HepG2 (cell line): ENCODE results near the gene GALNT5. TPM values are rescaled to one million over a fixed set of nuclear protein-coding genes. Genes with fewer than 3 reads are reported as not detected.

Source experiments
- ATAC-seq: fragments of 200-7000 bp; cut with Tn5 transposase; 3 replicates; pipeline ENCODE4 v1.9.1; 2020; ENCODE audit warnings: mild to moderate bottlenecking, moderate library complexity
- BruUV-seq: library from RNA; stranded (reverse); fragments of 400-500 nt; replicated peaks from 2 replicates; lab custom pipeline; 2021; lab: Mats Ljungman, UMichigan
- CTCF ChIA-PET: fragments of 300-600 bp; formaldehyde crosslinking; extraction: SDS; loops from one replicate; lab custom pipeline; 2021; ENCODE audit warnings: low total read pairs, inconsistent platforms, low intra/inter-chr PET ratio; lab: Yijun Ruan, JAX
- POLR2A ChIA-PET: fragments of 350-600 bp; sonication (Branson Sonifier 250); formaldehyde crosslinking; loops from one replicate; lab custom pipeline; 2020; ENCODE audit warnings: antibody characterized with exemption, inconsistent platforms; lab: Yijun Ruan, JAX
- DNase-seq: peaks from one replicate; pipeline ENCODE4 v3.0.0-alpha.2; 2015; ENCODE audit warnings: low spot score
- FAIRE-seq: peaks from 3 replicates; lab custom pipeline; 2011; peaks lifted over from hg19 to GRCh38; lab: Jason Lieb, UNC
- H2AFZ ChIP-seq: one replicate; pipeline ENCODE4 v1.6.1; 2011; ENCODE audit warnings: low read length, inconsistent platforms
- H3K27ac ChIP-seq: fragments of 300-600 bp; 3 replicates; pipeline ENCODE4 v1.8.0; 2011; ENCODE audit warnings: mixed run types, mild to moderate bottlenecking, mixed read lengths, low read length, inconsistent platforms; ENCODE audit not compliant: insufficient read depth; ENCODE audit errors: extremely low read length
- H3K27me3 ChIP-seq, 2 experiments: fragments of 200-600 bp in 1 of 2; 2 replicates in 1 of 2; 3 replicates in 1 of 2; pipeline versions ENCODE4 v1.6.0 to v1.8.0; 2011; ENCODE audit warnings: low read length in 2 of 2, mild to moderate bottlenecking in 2 of 2, moderate library complexity in 2 of 2, inconsistent platforms in 1 of 2; ENCODE audit not compliant: insufficient read depth in 2 of 2, control insufficient read depth in 1 of 2
- H3K36me3 ChIP-seq, 2 experiments: fragments of 200-600 bp in 1 of 2; replicated peaks in 1 of 2; 2 replicates in 1 of 2; 3 replicates in 1 of 2; pipeline versions ENCODE4 v1.5.1 to v1.8.0; 2011; ENCODE audit warnings: low read length in 2 of 2, inconsistent platforms in 1 of 2; ENCODE audit not compliant: insufficient read depth in 2 of 2, control insufficient read depth in 1 of 2
- H3K4me1 ChIP-seq: 2 replicates; pipeline ENCODE4 v1.5.1; 2012; ENCODE audit warnings: low read length, inconsistent platforms; ENCODE audit not compliant: insufficient read depth
- H3K4me2 ChIP-seq: 2 replicates; pipeline ENCODE4 v1.6.0; 2011; ENCODE audit warnings: low read depth, low read length, inconsistent platforms
- H3K4me3 ChIP-seq, 3 experiments: fragments of 200-600 bp in 1 of 3; sonication (generic), shearing (Covaris generic) in 1 of 3; replicated peaks in 1 of 3; 2 replicates each; pipeline ENCODE4 v1.5.1; 2011 to 2016; ENCODE audit warnings: low read length in 3 of 3, inconsistent platforms in 2 of 3, low read depth in 2 of 3, mild to moderate bottlenecking in 2 of 3, control low read depth in 1 of 3, mixed read lengths in 1 of 3; ENCODE audit not compliant: insufficient read depth in 1 of 3
- H3K79me2 ChIP-seq: one replicate; pipeline ENCODE4 v1.6.1; 2011; ENCODE audit warnings: low read length, inconsistent platforms; ENCODE audit not compliant: insufficient read depth
- H3K9ac ChIP-seq: 2 replicates; pipeline ENCODE4 v1.6.0; 2011; ENCODE audit warnings: mild to moderate bottlenecking, low read depth, low read length, inconsistent platforms; ENCODE audit not compliant: insufficient read depth
- H3K9me3 ChIP-seq: 2 replicates; pipeline ENCODE4 v1.5.1; 2012; ENCODE audit warnings: mild to moderate bottlenecking, low read length
- H4K20me1 ChIP-seq: 2 replicates; pipeline ENCODE4 v1.6.0; 2011; ENCODE audit warnings: inconsistent platforms, mild to moderate bottlenecking, low read length, moderate library complexity; ENCODE audit not compliant: insufficient read depth
- DRAP1 ChIP-seq: IDR thresholded peaks from 2 replicates; pipeline ENCODE4 v1.6.1; 2016; ENCODE audit warnings: missing genetic modification reagents, missing compliant biosample characterization
- FOXC1 ChIP-seq: sonication (generic); formaldehyde crosslinking; IDR thresholded peaks from 2 replicates; pipeline ENCODE4 v1.8.0; 2022; ENCODE audit warnings: mild to moderate bottlenecking, missing genetic modification reagents, borderline replicate concordance
- HDAC6 ChIP-seq: fragments of 200-600 bp; sonication (generic); IDR thresholded peaks from 2 replicates; pipeline ENCODE4 v1.7.0; 2017; ENCODE audit warnings: mild to moderate bottlenecking, antibody characterized with exemption, low read length, low read depth
- ISL2 ChIP-seq: sonication (generic); formaldehyde crosslinking; IDR thresholded peaks from 2 replicates; pipeline ENCODE4 v1.5.0; 2020; ENCODE audit warnings: missing genetic modification reagents
- PREB ChIP-seq: sonication (generic); formaldehyde crosslinking; IDR thresholded peaks from 2 replicates; pipeline ENCODE4 v1.4.0; 2020; ENCODE audit warnings: missing genetic modification reagents
- SOX13 ChIP-seq, 3 experiments: fragments of 450-650 bp in 1 of 3; sonication (generic) in 1 of 3; formaldehyde crosslinking in 1 of 3; IDR thresholded peaks in 2 of 3; conservative IDR thresholded peaks in 1 of 3; 2 replicates each; pipeline versions ENCODE4 v1.5.0 to v1.6.1; 2016 to 2020; ENCODE audit warnings: antibody characterized with exemption in 1 of 3, mild to moderate bottlenecking in 1 of 3, missing compliant biosample characterization in 1 of 3, missing genetic modification reagents in 1 of 3, moderate library complexity in 1 of 3
- STAT5B ChIP-seq: sonication (generic); formaldehyde crosslinking; IDR thresholded peaks from 2 replicates; pipeline ENCODE4 v1.4.0; 2020; ENCODE audit warnings: missing genetic modification reagents
- TRIM22 ChIP-seq: fragments of 450-650 bp; IDR thresholded peaks from 2 replicates; pipeline ENCODE4 v1.6.1; 2017
- ZBTB38 ChIP-seq: sonication (generic); formaldehyde crosslinking; IDR thresholded peaks from 2 replicates; pipeline ENCODE4 v1.5.1; 2020; ENCODE audit warnings: mild to moderate bottlenecking, missing genetic modification reagents
- ZFY ChIP-seq: sonication (generic); formaldehyde crosslinking; IDR thresholded peaks from 2 replicates; pipeline ENCODE4 v1.4.0; 2020; ENCODE audit warnings: missing genetic modification reagents
- ZNF235 ChIP-seq: sonication (generic); formaldehyde crosslinking; IDR thresholded peaks from 2 replicates; pipeline ENCODE4 v1.8.1; 2023; ENCODE audit warnings: mild to moderate bottlenecking, missing genetic modification reagents, borderline replicate concordance
- ZNF263 ChIP-seq: sonication (generic); formaldehyde crosslinking; IDR thresholded peaks from 2 replicates; pipeline ENCODE4 v1.4.0; 2020; ENCODE audit warnings: missing genetic modification reagents
- ZNF574 ChIP-seq: sonication (generic); formaldehyde crosslinking; IDR thresholded peaks from 2 replicates; pipeline ENCODE4 v1.4.0; 2020; ENCODE audit warnings: missing genetic modification reagents
- ZNF710 ChIP-seq: sonication (generic); formaldehyde crosslinking; IDR thresholded peaks from 2 replicates; pipeline ENCODE4 v1.5.0; 2020; ENCODE audit warnings: mild to moderate bottlenecking, missing genetic modification reagents, borderline replicate concordance
- ZUFSP ChIP-seq: sonication (generic); formaldehyde crosslinking; IDR thresholded peaks from 2 replicates; pipeline ENCODE4 v1.9.0; 2021; ENCODE audit warnings: missing genetic modification reagents, mild to moderate bottlenecking, borderline replicate concordance
- WGBS: methylation state at CpG from one replicate; pipeline ENCODE4 v1.1.6; 2017; ENCODE audit warnings: low lambda C conversion rate; 5-methylcytosine and 5-hydroxymethylcytosine counted together
- in situ Hi-C: cut with HindIII; loops from 2 replicates; pipeline ENCODE4 v1.10.0; 2017; ENCODE audit warnings: low pct_unique_long_range_greater_than_20kb; ENCODE audit not compliant: extremely low pct_ligation_motif_present
- intact Hi-C: fragments of 100-400 bp; cut with micrococcal nuclease; formaldehyde crosslinking; loops from one replicate; pipeline ENCODE4 v1.10.0; 2022; ENCODE audit not compliant: unreplicated experiment
- polyA plus RNA-seq, 8 experiments: library from polyadenylated mRNA; depleted of rRNA in 3 of 8; stranded (reverse) in 7 of 8; unstranded in 1 of 8; fragments of >200 nt; fragmentation: Illumina TruSeq in 4 of 8; extraction: Trizol in 4 of 8; gene quantifications; 2 replicates each; pipeline versions ENCODE4 v1.2.1 to v1.2.3, GENCODE V29; 2011 to 2016; ENCODE audit warnings: low read depth in 4 of 8, missing spikeins in 1 of 8, mixed read lengths in 1 of 8; ENCODE audit not compliant: insufficient read depth in 1 of 8
- total RNA-seq, 5 experiments: library from RNA; depleted of rRNA; stranded (reverse); fragments of >200 nt; fragmentation: Illumina TruSeq; extraction: Trizol; gene quantifications; 2 replicates each; pipeline ENCODE4 v1.2.3, GENCODE V29; 2016; ENCODE audit warnings: low read depth in 1 of 5

Gene GALNT5
- total and polyA plus RNA-seq, 2 of the 13 experiments (the other 11 are each of a cell fraction or from before 2014, with no cell fraction given), result not detected

GRCh38 chr2:157303612-157304011 is 46.1 kb downstream of the GALNT5 start:
- Histone ChIP-seq H3K79me2 (no peaks in the 10 kb centered on the region), H3K27ac (no peak overlapping the region), H3K9ac (no peak overlapping the region), H3K27me3 (peaks cover 0 to 11% of the 10 kb centered on the region in 2 experiments; a peak in 1 of 5 replicates), H2AFZ (no peak overlapping the region), H3K4me1 (no peaks in the 10 kb centered on the region), H3K4me3 (no peak overlapping the region), H3K4me2 (no peak overlapping the region), H3K36me3 (no peaks in the 10 kb centered on the region), H4K20me1 (no peaks in the 10 kb centered on the region), H3K9me3 (no peaks in the 10 kb centered on the region)
- in situ Hi-C loops (no loop called here), intact Hi-C loops (no loop called here)
- FAIRE-seq (no peak), DNase-seq (no peak), ATAC-seq (no peak)
- BruUV-seq, result no TSS peak
- POLR2A ChIA-PET, result no interaction called here
- WGBS, result 0% methylated on average over 2 of the region's 2 CpGs
- CTCF ChIA-PET, result interaction anchor here (2.5 kb wide), 1 partner anchor 32 kb away, joined by 11 read pairs; no protein-coding TSS in a partner anchor
- TF ChIP-seq FOXC1 (CRISPR knock-in tag), result no peak
- TF ChIP-seq DRAP1 (CRISPR knock-in tag), result no peak
- no peak for TF ChIP-seq HDAC6
- no peak for TF ChIP-seq SOX13 (IDR thresholded peaks at IDR 0.05)
- no peak for TF ChIP-seq SOX13 (CRISPR knock-in tag; conservative IDR thresholded peaks at IDR 0.05 in 1 of 2, IDR thresholded peaks at IDR 0.05 in 1 of 2)
- no peak for TF ChIP-seq ZNF574 (CRISPR knock-in tag)
- TF ChIP-seq ZUFSP (CRISPR knock-in tag), result no peak
- no peak for TF ChIP-seq STAT5B (CRISPR knock-in tag)
- no peak for TF ChIP-seq TRIM22
- TF ChIP-seq PREB (CRISPR knock-in tag), result no peak
- TF ChIP-seq ZBTB38 (CRISPR knock-in tag), result no peak
- TF ChIP-seq ZNF710 (CRISPR knock-in tag), result no peak
- TF ChIP-seq ZNF235, result no peak
- TF ChIP-seq ZNF263 (CRISPR knock-in tag), result no peak
- no peak for TF ChIP-seq ISL2 (CRISPR knock-in tag)
- no peak for TF ChIP-seq ZFY (CRISPR knock-in tag)
